ENCODE measurements around the gene OSGIN1. TPM values are rescaled to one million over a fixed set of nuclear protein-coding genes. Genes with fewer than 3 reads are reported as not detected.

Gene OSGIN1
- total RNA-seq, 4 donors from 2014 or later = 17.3 to 99.7 (median 75.2) TPM

DNA sequence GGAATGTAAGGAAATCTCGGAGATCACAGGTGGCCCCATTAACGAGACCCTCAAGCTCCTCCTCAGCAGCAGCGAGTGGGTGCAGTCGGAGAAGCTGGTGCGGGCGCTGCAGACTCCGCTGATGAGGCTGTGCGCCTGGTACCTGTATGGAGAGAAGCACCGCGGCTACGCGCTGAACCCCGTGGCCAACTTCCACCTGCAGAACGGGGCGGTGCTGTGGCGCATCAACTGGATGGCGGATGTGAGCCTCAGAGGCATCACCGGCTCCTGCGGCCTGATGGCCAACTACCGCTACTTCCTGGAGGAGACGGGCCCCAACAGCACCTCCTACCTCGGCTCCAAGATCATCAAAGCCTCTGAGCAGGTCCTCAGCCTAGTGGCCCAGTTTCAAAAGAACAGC is 38.0 kb upstream of the OSGIN1 start:
- Histone ChIP-seq H3K27me3 (no peaks in the 10 kb centered on the region), H3K27ac (no peak overlapping the region), H3K4me3 (no peak overlapping the region), H3K4me1 (no peaks in the 10 kb centered on the region), H3K36me3 (peaks cover 0 to 88% (median 7%) of the 10 kb centered on the region in 3 donors), H3K9me3 (no peaks in the 10 kb centered on the region)
- no peak for TF ChIP-seq POLR2A (IDR thresholded peaks at IDR 0.05)
- no peak for TF ChIP-seq CTCF (IDR thresholded peaks at IDR 0.05)
- no peak for DNase-seq

DNA sequence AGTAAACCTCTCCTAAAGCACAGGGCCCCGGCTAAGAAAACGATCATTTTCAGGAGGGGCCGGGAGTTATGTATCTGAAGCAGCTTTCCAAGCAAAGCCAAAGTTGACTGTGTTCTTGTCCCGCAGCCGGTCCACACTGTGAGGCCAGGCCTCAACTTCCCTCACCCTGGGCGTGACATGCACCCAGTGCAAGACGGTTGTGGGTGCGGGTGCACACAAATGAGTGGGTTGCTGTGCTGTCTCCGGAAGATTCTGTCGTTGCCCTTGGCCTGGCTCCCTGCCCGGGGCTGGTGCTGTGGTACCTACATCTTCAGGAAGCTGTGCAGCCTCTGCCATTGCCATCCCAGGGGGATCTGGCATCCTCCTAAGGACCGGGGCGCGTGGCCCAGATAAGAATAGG is 37.5 kb upstream of the OSGIN1 start:
- H3K4me1 ChIP-seq = no peaks in the 10 kb centered on the region
- H3K27me3 ChIP-seq = no peaks in the 10 kb centered on the region
- TF ChIP-seq POLR2A (IDR thresholded peaks at IDR 0.05) (no peak), CTCF (IDR thresholded peaks at IDR 0.05) (no peak)
- H3K4me3 ChIP-seq = no peak overlapping the region
- H3K27ac ChIP-seq = no peak overlapping the region
- DNase-seq = no peak
- H3K36me3 ChIP-seq = peaks cover 0 to 85% (median 7%) of the 10 kb centered on the region in 3 donors
- no peaks in the 10 kb centered on the region for H3K9me3 ChIP-seq

DNA sequence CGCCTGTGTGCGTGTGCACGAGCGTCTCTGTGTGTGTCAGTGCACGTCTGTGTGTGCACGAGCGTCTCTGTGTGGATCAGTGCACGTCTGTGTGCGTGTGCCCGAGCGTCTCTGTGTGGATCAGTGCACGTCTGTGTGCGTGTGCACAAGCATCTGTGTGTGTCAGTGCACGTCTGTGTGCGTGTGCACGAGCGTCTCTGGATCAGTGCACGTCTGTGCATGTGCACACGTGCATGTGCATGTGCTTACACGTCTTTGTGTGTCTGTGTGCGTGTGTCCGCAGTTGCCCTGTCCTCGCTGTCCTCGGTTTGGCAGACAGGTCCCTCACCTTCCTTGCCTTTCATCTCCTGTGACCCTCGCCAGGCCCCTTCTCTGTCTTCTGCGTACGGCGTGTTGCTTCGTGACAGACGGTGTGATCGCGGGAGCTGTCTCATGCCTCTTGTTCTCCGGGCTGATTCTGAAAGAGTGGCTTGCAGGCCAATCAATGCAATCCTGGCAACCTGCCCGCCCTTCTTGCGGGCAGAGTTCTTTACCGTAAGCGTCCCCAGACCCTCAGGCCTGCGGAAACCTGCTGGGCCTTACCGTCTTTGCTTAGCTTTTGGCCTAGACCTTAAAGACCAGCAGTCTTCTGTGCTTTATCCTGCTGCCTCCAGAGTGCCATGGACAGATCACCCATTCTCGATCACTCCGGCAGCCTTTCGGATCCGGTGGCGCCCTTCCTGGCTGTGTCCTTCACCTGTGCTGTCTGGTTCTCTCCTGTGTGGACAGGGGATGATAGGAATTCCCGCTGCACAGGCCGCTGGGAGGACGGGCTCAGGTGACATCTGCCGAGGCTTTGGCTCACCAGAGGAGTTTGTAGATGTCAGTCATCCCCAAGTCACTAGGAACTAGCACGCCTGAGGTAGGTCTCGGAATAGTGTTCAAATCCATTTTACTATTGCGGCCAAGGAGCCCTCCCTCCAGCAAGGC is 35.6 kb upstream of the OSGIN1 start:
- no peak for TF ChIP-seq CTCF (IDR thresholded peaks at IDR 0.05)
- TF ChIP-seq POLR2A (IDR thresholded peaks at IDR 0.05) = no peak
- no peak for DNase-seq

GRCh38 chr16:83920894-83921491 is 32.0 kb upstream of the OSGIN1 start:
- no peaks in the 10 kb centered on the region for H3K9me3 ChIP-seq
- no peak for DNase-seq
- H3K27me3 ChIP-seq = no peaks in the 10 kb centered on the region
- H3K4me1 ChIP-seq = no peaks in the 10 kb centered on the region
- H3K36me3 ChIP-seq = peaks cover 0 to 39% (median 0%) of the 10 kb centered on the region in 3 donors
- no peak for TF ChIP-seq POLR2A (IDR thresholded peaks at IDR 0.05)
- no peak for TF ChIP-seq CTCF (IDR thresholded peaks at IDR 0.05)
- H3K27ac ChIP-seq = no peak overlapping the region
- no peak overlapping the region for H3K4me3 ChIP-seq

More for the DNA sequence above, 35.6 kb upstream of the OSGIN1 start:
- no peaks in the 10 kb centered on the region for H3K4me1 ChIP-seq
- H3K27me3 ChIP-seq = no peaks in the 10 kb centered on the region
- H3K4me3 ChIP-seq = no peak overlapping the region
- peaks cover 0 to 67% (median 7%) of the 10 kb centered on the region in 3 donors for H3K36me3 ChIP-seq
- no peak overlapping the region for H3K27ac ChIP-seq
- H3K9me3 ChIP-seq = no peaks in the 10 kb centered on the region

DNA sequence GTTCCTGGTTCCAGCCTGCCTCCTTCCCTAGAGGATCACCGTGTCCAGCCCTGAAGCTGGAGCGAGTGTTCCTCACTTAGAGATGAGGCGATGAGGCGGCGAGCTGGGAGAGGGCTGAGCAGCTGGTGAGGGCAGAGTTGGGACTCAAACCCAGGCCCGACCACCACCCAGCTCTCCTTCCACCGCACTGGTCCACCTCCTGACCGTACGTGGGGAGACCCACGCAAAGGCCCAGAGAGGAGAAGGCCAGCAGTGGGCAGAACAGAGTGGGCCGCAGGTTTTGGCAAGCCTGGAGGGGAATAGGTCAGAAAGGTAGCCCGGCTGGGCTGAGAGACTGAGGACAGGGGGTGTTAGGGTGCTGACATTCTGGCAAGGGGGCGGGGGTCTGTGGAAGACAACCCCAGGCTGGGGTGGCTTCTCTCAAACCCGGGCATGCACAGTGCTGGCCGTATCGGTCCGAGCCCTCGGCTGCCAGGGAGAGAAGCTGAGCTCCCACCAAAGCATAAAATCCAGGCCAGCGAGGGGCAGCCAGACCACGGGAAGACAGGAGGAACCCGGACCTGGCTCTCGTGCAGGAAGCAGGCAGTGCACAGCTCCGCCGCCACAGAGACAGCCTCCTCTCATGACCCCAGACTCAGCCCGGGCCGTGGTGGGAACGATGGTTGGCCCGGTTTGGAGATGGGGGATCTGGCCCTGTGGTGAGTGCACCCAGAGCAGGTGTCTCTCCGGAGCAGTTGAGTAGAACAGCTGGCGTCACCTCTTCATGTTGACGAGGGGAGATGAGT is 29.3 kb upstream of the OSGIN1 start:
- Histone ChIP-seq H3K4me1 (peaks cover 0 to 5% (median 0%) of the 10 kb centered on the region in 4 donors), H3K9me3 (no peaks in the 10 kb centered on the region), H3K4me3 (no peak overlapping the region), H3K27ac (no peak overlapping the region), H3K27me3 (no peaks in the 10 kb centered on the region), H3K36me3 (peaks cover 0 to 21% (median 0%) of the 10 kb centered on the region in 3 donors)
- TF ChIP-seq POLR2A (IDR thresholded peaks at IDR 0.05) = no peak
- no peak for TF ChIP-seq CTCF (IDR thresholded peaks at IDR 0.05)
- no peak for DNase-seq

Measured in Peyer's patch (tissue), 4 donors.